H9 (cell line): ENCODE results near the gene ATG101. TPM values are rescaled to one million over a fixed set of nuclear protein-coding genes. Genes with fewer than 3 reads are reported as not detected.

ENCODE experiments used
- DNase-seq: peaks from one replicate; pipeline ENCODE4 v3.0.0-alpha.2; 2017
- H2AFZ ChIP-seq: one replicate; pipeline ENCODE4 v1.6.1; 2013; ENCODE audit warnings: mild to moderate bottlenecking, low read length, control low read depth, moderate library complexity
- H2AK5ac ChIP-seq: 2 replicates; pipeline ENCODE4 v1.6.1; 2013; ENCODE audit warnings: low read length, control low read depth, mixed read lengths; ENCODE audit not compliant: insufficient read length
- H2BK120ac ChIP-seq: one replicate; pipeline ENCODE4 v1.6.1; 2013; ENCODE audit warnings: low read depth, mild to moderate bottlenecking, low read length, control low read depth, inconsistent platforms; ENCODE audit not compliant: poor library complexity, severe bottlenecking
- H2BK12ac ChIP-seq: 2 replicates; pipeline ENCODE4 v1.6.1; 2013; ENCODE audit warnings: low read length, control low read depth, mixed read lengths, low read depth; ENCODE audit not compliant: insufficient read length
- H2BK15ac ChIP-seq: 2 replicates; pipeline ENCODE4 v1.6.1; 2013; ENCODE audit warnings: low read depth, low read length, control low read depth
- H2BK20ac ChIP-seq: one replicate; pipeline ENCODE4 v1.6.1; 2013; ENCODE audit warnings: low read depth, mild to moderate bottlenecking, low read length, control low read depth, inconsistent platforms; ENCODE audit not compliant: poor library complexity, severe bottlenecking
- H2BK5ac ChIP-seq: 2 replicates; pipeline ENCODE4 v1.6.1; 2013; ENCODE audit warnings: low read length, control low read depth, mixed read lengths; ENCODE audit not compliant: insufficient read length
- H3K14ac ChIP-seq: 2 replicates; pipeline ENCODE4 v1.6.1; 2013; ENCODE audit warnings: low read length, control low read depth; ENCODE audit not compliant: insufficient read depth
- H3K18ac ChIP-seq: 2 replicates; pipeline ENCODE4 v1.6.1; 2013; ENCODE audit warnings: low read depth, mild to moderate bottlenecking, mixed read lengths, low read length, control low read depth; ENCODE audit not compliant: insufficient read length
- H3K23ac ChIP-seq: 2 replicates; pipeline ENCODE4 v1.6.1; 2013; ENCODE audit warnings: low read length, control low read depth, mixed read lengths, low read depth; ENCODE audit not compliant: insufficient read length
- H3K23me2 ChIP-seq: 2 replicates; pipeline ENCODE4 v1.6.1; 2013; ENCODE audit warnings: low read depth, mild to moderate bottlenecking, mixed read lengths, low read length, control low read depth; ENCODE audit not compliant: insufficient read length, poor library complexity, severe bottlenecking
- H3K27ac ChIP-seq: 2 replicates; pipeline ENCODE4 v1.5.1; 2013; ENCODE audit warnings: low read length, control low read depth, mixed read lengths, low read depth; ENCODE audit not compliant: insufficient read length
- H3K27me3 ChIP-seq: 2 replicates; pipeline ENCODE4 v1.6.1; 2013; ENCODE audit warnings: low read length, control low read depth, inconsistent platforms; ENCODE audit not compliant: insufficient read depth
- H3K4ac ChIP-seq: 2 replicates; pipeline ENCODE4 v1.6.1; 2013; ENCODE audit warnings: low read depth, mild to moderate bottlenecking, control low read depth, inconsistent platforms, low read length, moderate library complexity
- H3K4me1 ChIP-seq: 2 replicates; pipeline ENCODE4 v1.6.1; 2013; ENCODE audit warnings: low read length, control low read depth, inconsistent platforms; ENCODE audit not compliant: insufficient read depth
- H3K4me2 ChIP-seq: 2 replicates; pipeline ENCODE4 v1.6.1; 2013; ENCODE audit warnings: low read length, control low read depth, mixed read lengths; ENCODE audit not compliant: insufficient read length, insufficient read depth
- H3K56ac ChIP-seq: 2 replicates; pipeline ENCODE4 v1.6.1; 2013; ENCODE audit warnings: low read depth, mild to moderate bottlenecking, mixed read lengths, low read length, control low read depth; ENCODE audit not compliant: insufficient read length
- H3K79me1 ChIP-seq: 2 replicates; pipeline ENCODE4 v1.6.1; 2013; ENCODE audit warnings: low read depth, mild to moderate bottlenecking, moderate library complexity, low read length, control low read depth, inconsistent platforms; ENCODE audit not compliant: insufficient read depth, poor library complexity, severe bottlenecking
- H3K79me2 ChIP-seq: 2 replicates; pipeline ENCODE4 v1.6.1; 2013; ENCODE audit warnings: low read length, control low read depth, inconsistent platforms; ENCODE audit not compliant: insufficient read depth
- H3K9ac ChIP-seq: 2 replicates; pipeline ENCODE4 v1.6.1; 2013; ENCODE audit warnings: low read length, control low read depth, mixed read lengths; ENCODE audit not compliant: insufficient read length; ENCODE audit errors: extremely low read depth
- H3K9me3 ChIP-seq: one replicate; pipeline ENCODE4 v1.6.1; 2013; ENCODE audit warnings: low read depth, low read length, inconsistent platforms; ENCODE audit not compliant: control insufficient read depth
- H3T11ph ChIP-seq: one replicate; pipeline ENCODE4 v1.6.1; 2013; ENCODE audit warnings: mild to moderate bottlenecking, low read length, control low read depth, inconsistent platforms
- H4K20me1 ChIP-seq: one replicate; pipeline ENCODE4 v1.6.1; 2013; ENCODE audit not compliant: control insufficient read depth, insufficient read length, insufficient read depth
- H4K5ac ChIP-seq: 2 replicates; pipeline ENCODE4 v1.6.1; 2013; ENCODE audit warnings: low read depth, mild to moderate bottlenecking, mixed read lengths, low read length, control low read depth; ENCODE audit not compliant: insufficient read length
- H4K8ac ChIP-seq: replicated peaks from 2 replicates; pipeline ENCODE4 v1.6.1; 2013; ENCODE audit warnings: low read length, control low read depth, mixed read lengths, low read depth; ENCODE audit not compliant: insufficient read length
- H4K91ac ChIP-seq: 2 replicates; pipeline ENCODE4 v1.6.1; 2013; ENCODE audit warnings: low read depth, mild to moderate bottlenecking, moderate library complexity, mixed read lengths, low read length, control low read depth; ENCODE audit not compliant: insufficient read length
- H3K27ac Mint-ChIP-seq, 3 experiments: 2 replicates in 2 of 3; 3 replicates in 1 of 3; pipeline ENCODE4 v1.8.0; 2020 to 2021; ENCODE audit warnings: mixed read lengths in 3 of 3, mild to moderate bottlenecking in 1 of 3, moderate library complexity in 1 of 3
- H3K27me3 Mint-ChIP-seq: 2 replicates; pipeline ENCODE4 v1.8.0; 2021; ENCODE audit warnings: low read depth, mild to moderate bottlenecking, moderate library complexity, mixed read lengths
- H3K36me3 Mint-ChIP-seq, 3 experiments: 2 replicates in 2 of 3; 3 replicates in 1 of 3; pipeline ENCODE4 v1.8.0; 2020 to 2021; ENCODE audit warnings: low read depth in 3 of 3, mixed read lengths in 3 of 3; ENCODE audit not compliant: insufficient read depth in 1 of 3
- H3K4me1 Mint-ChIP-seq, 2 experiments: 2 replicates each; pipeline ENCODE4 v1.8.0; 2020; ENCODE audit warnings: mixed read lengths in 2 of 2
- H3K4me3 Mint-ChIP-seq, 2 experiments: 2 replicates in 1 of 2; 3 replicates in 1 of 2; pipeline ENCODE4 v1.8.0; 2020 to 2021; ENCODE audit warnings: mild to moderate bottlenecking in 2 of 2, mixed read lengths in 2 of 2, moderate library complexity in 1 of 2
- H3K9me3 Mint-ChIP-seq, 2 experiments: 2 replicates in 1 of 2; 3 replicates in 1 of 2; pipeline ENCODE4 v1.8.0; 2020; ENCODE audit warnings: mild to moderate bottlenecking in 2 of 2, mixed read lengths in 2 of 2, moderate library complexity in 1 of 2
- WGBS: extraction: QIAGEN DNeasy Blood & Tissue Kit; methylation state at CpG from one replicate; pipeline ENCODE4 v1.1.7; 2013; ENCODE audit warnings: missing lambda C conversion rate, low lambda C conversion rate, mixed read lengths; ENCODE audit not compliant: insufficient read length; ENCODE audit errors: extremely low coverage; 5-methylcytosine and 5-hydroxymethylcytosine counted together
- total RNA-seq: library from RNA; stranded (reverse); gene quantifications from 2 replicates; pipeline ENCODE4 v1.2.1, GENCODE V29; 2021
- TF ChIP-seq, protein P1 (sequence below): fragments of 200-600 bp; sonication (generic); conservative IDR thresholded peaks from 3 replicates; pipeline ENCODE4 v1.8.0; 2021; ENCODE audit warnings: antibody characterized with exemption, mild to moderate bottlenecking

The ATG101 gene
- total RNA-seq, 1 experiment from 2014 or later, result 58.3 TPM

GRCh38 chr12:52058631-52059361 lies 11.0 kb upstream of the ATG101 start:
- Histone ChIP-seq H3K4me1 (no peaks in the 10 kb centered on the region), H3K4me2 (no peak overlapping the region), H3K18ac (no peak overlapping the region), H3K56ac (no peak overlapping the region), H2AFZ (no peak overlapping the region), H2BK12ac (no peak overlapping the region), H2BK15ac (no peak overlapping the region), H3K14ac (no peak overlapping the region), H3K9me3 (no peaks in the 10 kb centered on the region), H3K27me3 (no peaks in the 10 kb centered on the region), H3K4ac (no peak overlapping the region), H2BK5ac (no peak overlapping the region), H4K91ac (no peak overlapping the region), H3K23ac (no peak overlapping the region), H3K27ac (no peak overlapping the region), H4K20me1 (no peaks in the 10 kb centered on the region), H4K5ac (no peak overlapping the region), H2BK20ac (no peak overlapping the region), H2AK5ac (no peak overlapping the region), H3T11ph (no peak overlapping the region), H2BK120ac (no peak overlapping the region), H3K79me1 (no peaks in the 10 kb centered on the region), H3K23me2 (no peaks in the 10 kb centered on the region), H3K79me2 (no peaks in the 10 kb centered on the region), H3K9ac (no peak overlapping the region), H4K8ac (no peak overlapping the region)
- no peak overlapping the region for H3K27ac Mint-ChIP-seq
- H3K4me3 Mint-ChIP-seq, result no peak overlapping the region
- TF ChIP-seq, protein P1, sequence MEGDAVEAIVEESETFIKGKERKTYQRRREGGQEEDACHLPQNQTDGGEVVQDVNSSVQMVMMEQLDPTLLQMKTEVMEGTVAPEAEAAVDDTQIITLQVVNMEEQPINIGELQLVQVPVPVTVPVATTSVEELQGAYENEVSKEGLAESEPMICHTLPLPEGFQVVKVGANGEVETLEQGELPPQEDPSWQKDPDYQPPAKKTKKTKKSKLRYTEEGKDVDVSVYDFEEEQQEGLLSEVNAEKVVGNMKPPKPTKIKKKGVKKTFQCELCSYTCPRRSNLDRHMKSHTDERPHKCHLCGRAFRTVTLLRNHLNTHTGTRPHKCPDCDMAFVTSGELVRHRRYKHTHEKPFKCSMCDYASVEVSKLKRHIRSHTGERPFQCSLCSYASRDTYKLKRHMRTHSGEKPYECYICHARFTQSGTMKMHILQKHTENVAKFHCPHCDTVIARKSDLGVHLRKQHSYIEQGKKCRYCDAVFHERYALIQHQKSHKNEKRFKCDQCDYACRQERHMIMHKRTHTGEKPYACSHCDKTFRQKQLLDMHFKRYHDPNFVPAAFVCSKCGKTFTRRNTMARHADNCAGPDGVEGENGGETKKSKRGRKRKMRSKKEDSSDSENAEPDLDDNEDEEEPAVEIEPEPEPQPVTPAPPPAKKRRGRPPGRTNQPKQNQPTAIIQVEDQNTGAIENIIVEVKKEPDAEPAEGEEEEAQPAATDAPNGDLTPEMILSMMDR, result no peak
- no CpG with 5 or more reads among the region's 25 CpGs for WGBS
- DNase-seq, result no peak
- H3K4me1 Mint-ChIP-seq, result peaks cover 0 to 6% of the 10 kb centered on the region in 2 experiments; a peak in 1 of 4 replicates
- H3K9me3 Mint-ChIP-seq, result no peaks in the 10 kb centered on the region
- peaks cover 0 to 29% (median 28%) of the 10 kb centered on the region in 3 experiments; a peak in 5 of 7 replicates for H3K36me3 Mint-ChIP-seq
- H3K27me3 Mint-ChIP-seq, result peaks cover 3% of the 10 kb centered on the region
